GM10266 (cell line): ENCODE data around the gene VEPH1.

Source experiments
- DNase-seq: peaks from one replicate; pipeline ENCODE4 v3.0.0; 2012; ENCODE audit errors: extremely low spot score
- TF ChIP-seq, protein P1 (sequence below): IDR thresholded peaks from 2 replicates; pipeline ENCODE4 v1.5.1; 2012; ENCODE audit warnings: mild to moderate bottlenecking, low read depth; ENCODE audit not compliant: control insufficient read depth, insufficient read depth; ENCODE audit errors: missing control alignments

VEPH1 gene

DNA sequence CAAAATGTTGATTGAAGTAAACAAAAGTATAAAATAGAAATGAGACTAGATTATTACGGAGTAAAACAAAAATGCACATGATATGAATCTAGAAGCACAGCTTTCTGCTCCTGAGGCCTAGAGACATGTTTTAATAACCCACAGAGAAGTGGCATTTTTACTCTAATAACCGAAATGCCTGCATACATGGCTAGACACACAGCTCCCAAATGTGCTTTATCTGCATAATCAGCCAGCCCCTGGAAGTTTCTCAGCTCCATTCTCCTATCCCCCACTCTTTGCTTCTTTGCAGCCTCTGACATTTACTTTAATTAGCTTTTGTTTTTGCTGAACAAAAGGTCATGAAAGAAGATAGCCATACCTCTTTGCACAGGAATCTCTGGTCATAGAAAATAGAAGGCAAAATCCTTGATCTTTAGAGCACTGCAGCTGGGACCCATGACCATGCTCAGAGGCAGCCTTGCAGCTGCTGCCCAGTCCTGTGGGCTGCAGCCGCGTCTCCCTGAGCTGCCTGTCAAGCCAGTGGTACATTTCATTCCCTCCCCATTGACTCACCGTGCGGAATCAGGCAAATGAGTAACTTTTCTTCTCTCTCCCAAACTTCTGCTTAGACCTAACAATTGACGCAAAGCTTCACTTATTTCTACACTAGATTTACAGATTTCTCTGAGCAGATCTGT is at the start of gene VEPH1:
Gene VEPH1, minus strand, starts transcription at position 501 of the 680 bp plus-strand sequence. CDS start 8,067 bp downstream, outside the sequence.
- TF ChIP-seq, protein P1, sequence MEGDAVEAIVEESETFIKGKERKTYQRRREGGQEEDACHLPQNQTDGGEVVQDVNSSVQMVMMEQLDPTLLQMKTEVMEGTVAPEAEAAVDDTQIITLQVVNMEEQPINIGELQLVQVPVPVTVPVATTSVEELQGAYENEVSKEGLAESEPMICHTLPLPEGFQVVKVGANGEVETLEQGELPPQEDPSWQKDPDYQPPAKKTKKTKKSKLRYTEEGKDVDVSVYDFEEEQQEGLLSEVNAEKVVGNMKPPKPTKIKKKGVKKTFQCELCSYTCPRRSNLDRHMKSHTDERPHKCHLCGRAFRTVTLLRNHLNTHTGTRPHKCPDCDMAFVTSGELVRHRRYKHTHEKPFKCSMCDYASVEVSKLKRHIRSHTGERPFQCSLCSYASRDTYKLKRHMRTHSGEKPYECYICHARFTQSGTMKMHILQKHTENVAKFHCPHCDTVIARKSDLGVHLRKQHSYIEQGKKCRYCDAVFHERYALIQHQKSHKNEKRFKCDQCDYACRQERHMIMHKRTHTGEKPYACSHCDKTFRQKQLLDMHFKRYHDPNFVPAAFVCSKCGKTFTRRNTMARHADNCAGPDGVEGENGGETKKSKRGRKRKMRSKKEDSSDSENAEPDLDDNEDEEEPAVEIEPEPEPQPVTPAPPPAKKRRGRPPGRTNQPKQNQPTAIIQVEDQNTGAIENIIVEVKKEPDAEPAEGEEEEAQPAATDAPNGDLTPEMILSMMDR = no peak
- DNase-seq = no peak

DNA sequence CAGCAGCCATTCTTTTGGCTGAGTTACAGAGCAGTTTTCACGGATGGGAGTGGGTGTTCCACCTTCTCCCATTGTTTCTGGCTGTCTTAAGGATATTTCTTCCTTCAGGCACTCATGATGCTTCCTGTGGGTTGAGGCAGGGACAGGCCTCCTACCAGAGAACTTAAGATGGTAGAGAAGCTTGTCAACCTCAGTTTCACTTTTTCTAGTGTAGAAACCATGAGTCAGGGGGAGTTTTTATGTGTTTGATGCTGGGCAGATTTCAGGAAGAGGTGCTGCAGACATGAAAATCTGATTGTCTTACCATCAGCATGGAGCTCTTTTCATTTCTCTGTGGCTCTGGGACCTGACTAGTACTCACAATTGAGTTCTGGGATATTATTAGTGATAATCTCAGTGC is 48.7 kb upstream of the VEPH1 start:
- TF ChIP-seq, protein P1 = no peak

DNA sequence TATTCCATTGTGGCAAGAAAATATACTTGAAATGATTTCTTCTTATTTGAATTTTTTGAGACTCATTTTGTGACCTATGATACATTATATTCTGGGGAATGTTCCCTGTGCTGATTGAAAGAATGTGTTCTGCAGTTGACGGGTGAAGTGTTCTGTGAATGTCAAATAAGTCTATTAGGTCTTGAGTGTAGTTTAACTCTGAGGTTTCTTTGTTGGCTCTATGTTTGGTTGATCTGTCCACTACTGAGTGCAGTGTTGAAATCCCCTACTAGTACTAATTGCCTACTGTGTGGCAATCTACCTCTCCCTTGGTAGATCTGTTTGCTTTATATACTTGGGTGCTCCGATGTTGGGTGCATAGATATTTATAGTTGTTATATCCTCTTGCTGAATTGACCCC is 46.3 kb upstream of the VEPH1 start:
- TF ChIP-seq, protein P1 = no peak

More for the DNA sequence above, 48.7 kb upstream of the VEPH1 start:
- DNase-seq = no peak

DNA sequence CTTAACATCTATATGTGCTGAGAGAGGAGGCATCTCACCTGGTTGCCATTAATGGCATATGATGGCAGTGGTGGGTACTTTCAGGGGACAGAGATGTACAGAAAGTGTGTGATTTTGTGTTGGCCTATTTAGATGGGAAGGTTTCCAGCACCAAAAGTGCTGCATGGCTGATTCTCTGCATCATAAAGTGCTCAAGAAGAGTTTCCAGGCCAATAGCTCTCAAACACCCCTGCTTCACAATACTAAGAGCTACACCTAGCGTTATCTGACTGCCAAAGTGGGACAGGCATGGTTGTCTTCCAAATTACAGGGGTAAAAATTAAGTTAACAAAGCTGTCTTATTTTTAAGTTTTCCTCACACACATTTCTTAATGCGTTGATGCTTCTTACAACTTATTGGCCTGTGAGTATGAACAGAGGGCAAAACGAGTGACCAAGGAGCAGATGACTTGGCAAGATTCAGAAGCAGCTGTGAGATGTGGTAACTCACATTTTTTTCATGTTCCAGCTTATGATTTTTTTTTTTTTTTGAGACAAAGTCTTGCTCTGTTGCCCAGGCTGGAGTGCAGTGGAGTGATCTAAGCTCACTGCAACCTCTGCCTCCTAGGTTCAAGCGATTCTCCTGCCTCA is 41.4 kb upstream of the VEPH1 start:
- TF ChIP-seq, protein P1 = no peak
- DNase-seq = no peak

More for the DNA sequence above, 46.3 kb upstream of the VEPH1 start:
- no peak for DNase-seq

DNA sequence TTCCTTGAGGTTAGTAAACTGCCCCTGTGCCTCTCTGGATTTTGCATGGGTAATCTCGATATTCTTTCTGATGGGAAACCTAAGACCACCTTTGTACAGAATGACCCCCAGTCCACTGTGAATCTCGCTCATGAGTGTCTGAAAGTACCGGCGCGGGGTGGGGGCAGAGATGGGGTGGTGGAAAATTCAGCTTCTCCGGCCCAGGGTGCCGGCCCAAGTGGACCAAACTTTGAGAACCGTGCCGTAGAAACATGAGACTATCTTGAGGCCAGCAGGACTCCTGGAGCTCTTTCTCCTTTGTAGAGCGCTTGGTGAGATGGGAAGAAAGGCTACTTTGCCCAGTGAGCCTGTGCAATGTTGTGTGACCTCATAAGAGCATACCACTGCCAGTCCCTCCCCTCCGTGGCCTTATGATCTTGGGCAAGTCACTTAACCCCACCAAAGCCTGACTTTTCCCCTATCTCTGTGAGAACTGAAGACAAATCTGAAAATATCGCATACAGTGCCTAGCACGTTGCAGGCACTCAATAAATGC is 40.4 kb upstream of the VEPH1 start:
- DNase-seq = no peak
- TF ChIP-seq, protein P1 = no peak

DNA sequence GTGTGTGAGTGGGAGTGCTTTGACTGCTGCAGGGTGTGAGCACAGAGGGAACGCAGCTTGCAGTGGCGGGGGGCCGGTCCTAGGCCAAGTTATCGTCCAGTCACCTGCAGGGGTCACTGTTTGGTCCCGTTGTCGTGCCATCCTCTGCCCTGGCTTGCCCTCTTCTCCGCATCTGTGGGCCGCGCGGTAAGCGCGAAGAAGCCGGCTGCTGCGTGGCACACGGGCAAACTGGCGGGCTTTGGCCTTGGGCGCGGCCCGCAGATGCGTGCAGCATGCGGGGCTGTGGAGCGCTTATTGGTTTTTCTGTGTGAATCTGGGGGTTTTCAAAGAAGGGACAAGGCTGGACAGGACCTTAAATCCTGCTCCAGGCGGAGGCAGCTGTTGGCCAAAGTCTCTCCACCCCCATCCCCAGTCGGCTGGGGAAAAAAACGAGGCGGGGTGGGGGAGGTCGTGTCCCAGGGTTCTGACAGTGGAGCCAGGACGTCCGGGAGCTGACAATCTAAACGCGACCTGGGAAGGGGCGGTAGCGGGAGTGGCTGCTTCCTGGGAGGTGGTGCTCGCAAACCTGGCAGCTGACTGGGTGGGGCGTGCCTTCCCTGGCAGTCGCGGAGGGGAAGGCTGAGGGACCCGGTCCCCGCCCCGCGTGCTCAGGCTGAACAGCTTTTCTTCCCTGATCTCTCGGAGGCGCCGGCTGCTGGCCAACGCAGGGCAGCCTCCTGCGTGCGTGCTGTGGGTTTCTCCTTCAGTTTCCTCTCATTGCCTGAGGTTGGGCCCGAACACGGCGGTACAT is 39.7 kb upstream of the VEPH1 start:
- no peak for DNase-seq
- TF ChIP-seq, protein P1 = no peak
